Middle frontal gyrus (tissue), 1 donor: ENCODE measurements around the gene CD58.

Source experiments
- DNase-seq: peaks from one replicate; pipeline ENCODE4 v3.0.0-alpha.2; 2015; ENCODE audit warnings: low spot score; ENCODE audit errors: extremely low spot score

The CD58 gene

DNA sequence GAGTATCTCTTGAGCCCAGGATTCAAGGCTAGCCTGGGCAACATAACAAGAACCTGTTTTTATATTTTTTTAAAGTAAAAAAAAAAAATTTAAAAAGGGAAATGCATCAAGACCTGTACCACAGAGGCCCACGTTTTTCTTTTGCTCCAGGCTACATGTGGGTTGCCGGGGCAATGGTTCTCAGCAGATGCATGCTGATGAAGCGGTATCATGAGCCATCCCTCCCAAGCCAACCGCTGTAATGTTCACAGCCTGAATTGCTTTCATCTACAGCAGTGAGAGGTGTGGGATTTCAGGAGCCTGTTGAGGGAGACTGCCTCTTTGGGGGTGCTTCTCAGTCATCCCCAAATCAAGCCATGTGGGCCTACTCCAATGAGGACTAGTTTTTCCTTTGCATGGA is 60.5 kb downstream of the CD58 start:
- DNase-seq = no peak

DNA sequence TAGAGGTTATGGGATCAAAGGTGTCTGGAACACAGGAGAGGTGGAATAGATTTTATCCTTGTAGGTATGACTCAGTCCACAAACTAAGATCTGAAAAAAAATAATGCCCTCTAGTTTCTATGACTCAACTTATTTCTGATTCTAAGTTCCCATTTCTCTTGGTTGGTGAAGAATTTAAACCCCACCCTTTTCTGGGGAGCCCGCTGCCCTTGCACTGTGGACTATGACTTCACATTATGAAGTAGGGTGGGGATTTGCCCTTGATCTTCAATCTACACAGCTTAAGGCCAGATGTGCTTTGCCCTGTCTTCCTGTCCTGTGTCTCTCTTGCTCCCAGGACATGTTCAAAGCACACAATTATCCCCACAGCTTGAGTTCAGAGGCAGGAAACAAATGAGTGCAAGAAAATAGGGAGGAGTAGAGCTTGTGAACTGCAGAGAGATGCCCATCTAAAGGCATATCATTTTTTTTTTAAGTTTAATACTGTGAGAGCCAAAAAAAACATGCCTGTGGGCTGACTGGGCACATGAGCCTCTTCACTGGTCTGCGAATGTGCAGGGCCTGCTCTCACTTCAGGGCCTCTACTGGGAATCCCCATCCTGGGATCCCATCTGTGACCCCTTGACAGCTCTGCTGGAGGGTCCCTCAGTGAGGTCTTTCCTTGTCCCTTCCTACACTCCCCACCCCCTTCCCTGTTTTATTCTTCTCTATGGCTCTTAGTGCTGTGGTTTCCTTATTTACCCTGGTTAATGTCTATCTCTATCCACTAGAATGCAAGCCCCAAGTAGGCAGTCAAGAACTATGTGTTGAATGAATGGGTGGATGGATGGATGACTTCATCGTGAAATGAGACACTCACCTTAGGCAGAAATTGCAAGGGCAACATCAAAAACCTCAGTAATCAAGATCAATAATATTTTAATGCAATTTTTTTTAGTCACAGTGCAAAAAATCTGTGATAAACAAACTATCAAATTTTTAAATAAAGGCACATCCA is 61.5 kb downstream of the CD58 start:
- DNase-seq = no peak

DNA sequence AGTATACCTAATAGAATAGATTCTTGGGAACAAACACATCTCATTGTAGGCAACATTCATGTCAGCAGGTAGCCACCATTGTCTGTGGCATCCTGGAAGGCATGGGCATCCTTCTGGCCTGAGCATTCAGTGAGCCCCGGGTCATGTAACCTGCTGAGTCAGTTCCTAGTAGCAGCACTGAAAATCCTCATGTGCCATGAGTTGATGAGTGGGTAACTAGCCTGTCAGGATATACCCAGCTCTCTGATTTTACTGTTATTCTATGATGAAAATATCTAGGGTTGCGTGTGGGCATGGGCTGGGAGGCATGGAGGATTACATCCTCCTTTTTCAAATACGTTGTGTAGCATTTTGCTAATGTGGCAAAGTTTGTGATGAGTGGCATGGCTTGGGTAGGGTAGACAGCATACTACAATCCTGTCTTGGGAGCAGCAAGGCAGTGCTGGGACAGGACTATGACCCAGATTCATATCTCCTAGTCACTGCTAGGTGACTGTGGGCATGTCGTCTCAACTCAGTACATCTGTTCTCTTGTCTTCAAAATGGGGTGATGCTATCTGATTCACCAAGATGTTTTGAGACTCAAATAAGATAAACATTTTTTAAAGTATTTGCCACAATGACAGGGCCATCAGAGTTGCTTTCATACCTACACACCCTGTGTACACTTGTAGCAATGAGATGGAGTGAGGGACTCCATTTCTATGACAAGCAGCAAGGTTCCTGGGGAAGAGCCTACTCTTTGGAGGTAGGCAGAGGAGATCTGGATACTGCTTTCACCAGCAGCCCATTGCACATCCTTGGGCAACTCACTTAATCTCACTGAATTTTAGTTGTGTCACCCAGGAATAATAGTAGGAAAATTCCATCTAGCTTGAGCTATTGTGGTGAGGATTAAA is 62.5 kb downstream of the CD58 start:
- no peak for DNase-seq

DNA sequence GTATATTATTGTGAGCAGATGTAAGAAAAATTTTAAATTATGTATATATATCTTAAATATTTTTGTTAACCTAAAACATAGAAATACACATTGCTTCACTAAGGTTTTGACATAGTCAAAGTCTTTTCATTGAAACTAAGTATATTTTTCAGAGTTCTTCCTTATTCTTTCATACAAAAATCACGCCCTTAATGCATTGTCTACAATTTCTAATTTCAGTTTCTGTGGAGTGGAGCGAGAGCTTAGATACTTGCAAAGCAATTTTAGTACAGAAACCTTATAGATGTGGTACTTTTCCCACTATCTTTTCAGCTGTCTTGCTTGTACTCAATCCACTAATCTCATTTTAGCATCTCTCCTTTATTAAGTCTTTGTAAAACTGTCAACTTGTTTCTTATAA is 63.2 kb downstream of the CD58 start:
- DNase-seq = no peak

DNA sequence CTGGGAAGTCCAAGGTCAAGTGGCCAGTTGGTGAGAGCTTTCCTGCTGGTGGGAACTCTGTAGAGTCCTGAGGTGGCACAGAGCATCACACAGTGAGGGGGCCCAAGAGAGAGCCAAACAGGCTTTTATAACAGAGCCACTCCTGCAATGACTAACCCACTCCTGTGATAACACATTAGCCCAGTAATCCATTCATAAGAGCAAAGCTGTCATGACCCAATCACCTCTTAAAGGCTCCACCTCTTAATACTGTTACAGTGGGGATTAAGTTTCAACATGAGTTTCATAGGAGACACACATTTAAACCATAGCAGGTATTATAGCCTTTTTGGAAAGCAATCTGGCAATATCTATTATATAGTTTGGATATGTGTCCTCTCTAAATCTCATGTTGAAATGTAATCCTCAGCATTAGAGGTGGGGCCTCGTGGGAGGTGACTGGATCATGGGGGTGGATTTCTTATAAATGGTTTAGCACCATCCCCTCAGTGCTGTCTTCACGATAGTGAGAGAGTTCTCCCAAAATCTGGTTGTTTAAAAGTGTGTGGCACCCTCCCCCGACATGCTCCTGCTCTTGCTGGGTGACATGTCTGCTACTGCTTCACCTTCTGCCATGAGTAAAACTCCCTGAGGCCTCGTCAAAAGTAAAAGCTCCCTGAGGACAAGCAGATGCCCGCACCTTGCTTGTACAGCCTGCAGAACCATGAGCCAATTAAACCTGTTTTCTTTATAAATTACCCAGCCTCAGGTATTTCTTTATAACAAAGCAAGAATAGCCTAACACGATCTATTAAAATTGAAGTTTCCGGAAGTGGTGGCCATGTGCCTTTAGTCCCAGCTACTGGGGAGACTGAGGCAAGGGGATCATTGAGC is 64.5 kb downstream of the CD58 start:
- no peak for DNase-seq

DNA sequence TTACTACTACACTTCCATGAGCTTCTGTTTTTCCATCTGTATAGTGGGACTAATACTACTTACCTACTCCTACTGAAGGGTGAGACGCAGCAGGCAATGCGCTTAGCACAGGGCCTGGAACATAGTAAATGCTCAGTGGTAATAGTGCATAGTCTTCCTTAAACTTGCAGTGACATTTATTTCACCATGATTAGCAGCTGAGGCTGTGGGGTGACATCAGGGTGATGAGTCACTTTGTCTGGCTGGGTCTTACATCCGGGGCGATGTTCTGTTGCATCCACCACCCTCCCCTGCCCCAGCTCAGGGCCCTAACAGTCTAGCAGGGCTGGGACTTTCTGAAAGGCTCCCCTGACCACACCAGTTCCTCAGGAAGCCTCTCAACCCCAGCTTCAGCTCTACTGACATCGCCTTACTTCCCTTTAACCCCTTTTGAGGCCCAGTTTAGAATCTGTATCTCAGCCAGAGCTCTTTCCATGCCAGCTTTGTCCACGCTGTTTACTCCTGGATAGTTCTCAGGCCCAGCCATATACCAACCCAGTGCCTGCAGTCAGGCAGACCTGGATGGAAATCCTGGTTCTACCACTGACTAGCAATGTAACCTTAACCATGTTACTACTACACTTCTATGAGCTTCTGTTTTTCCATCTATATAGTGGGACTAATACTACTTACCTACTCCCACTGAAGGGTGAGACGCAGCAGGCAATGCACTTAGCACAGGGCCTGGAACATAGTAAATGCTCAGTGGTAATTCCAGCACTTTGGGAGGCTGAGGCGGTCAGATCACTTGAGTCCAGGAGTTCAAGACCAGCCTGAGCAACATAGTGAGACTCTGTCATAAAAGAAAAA is 66.3 kb downstream of the CD58 start:
- no peak for DNase-seq

DNA sequence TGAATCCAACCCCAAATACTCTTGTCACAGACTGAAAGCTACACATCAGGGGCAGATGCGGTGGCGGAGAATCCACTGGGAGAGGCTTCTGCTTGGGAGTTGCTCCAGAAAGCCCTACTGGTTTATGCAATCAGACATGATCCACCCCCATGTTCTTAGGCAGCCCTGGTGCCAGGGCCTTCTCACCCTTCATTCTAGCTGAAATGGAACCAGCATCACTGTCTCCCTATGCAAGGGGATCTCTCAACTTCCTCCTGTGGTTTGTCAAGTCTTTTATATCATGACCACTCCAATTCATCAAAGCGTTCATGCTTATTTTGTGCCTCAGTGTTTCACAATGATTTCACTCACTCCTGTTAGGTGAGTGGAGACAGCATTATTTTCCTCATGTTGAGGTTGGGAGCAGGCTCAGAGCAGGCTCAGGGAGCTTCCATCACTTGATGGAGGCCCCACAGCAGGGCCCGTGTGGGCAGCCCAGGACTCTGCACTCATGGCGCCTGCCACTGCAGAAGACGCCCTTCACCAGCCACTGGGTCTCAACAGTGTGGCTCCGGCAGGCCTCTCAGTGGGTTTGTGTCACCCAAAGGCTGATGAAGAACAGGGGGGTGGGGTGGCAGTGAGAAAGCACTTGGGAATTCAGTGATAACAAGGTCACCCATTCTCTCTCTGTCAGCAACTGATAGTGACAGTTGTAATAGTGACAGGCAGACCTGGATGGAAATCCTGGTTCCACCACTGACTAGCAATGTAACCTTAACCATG is 67.1 kb downstream of the CD58 start:
- no peak for DNase-seq

DNA sequence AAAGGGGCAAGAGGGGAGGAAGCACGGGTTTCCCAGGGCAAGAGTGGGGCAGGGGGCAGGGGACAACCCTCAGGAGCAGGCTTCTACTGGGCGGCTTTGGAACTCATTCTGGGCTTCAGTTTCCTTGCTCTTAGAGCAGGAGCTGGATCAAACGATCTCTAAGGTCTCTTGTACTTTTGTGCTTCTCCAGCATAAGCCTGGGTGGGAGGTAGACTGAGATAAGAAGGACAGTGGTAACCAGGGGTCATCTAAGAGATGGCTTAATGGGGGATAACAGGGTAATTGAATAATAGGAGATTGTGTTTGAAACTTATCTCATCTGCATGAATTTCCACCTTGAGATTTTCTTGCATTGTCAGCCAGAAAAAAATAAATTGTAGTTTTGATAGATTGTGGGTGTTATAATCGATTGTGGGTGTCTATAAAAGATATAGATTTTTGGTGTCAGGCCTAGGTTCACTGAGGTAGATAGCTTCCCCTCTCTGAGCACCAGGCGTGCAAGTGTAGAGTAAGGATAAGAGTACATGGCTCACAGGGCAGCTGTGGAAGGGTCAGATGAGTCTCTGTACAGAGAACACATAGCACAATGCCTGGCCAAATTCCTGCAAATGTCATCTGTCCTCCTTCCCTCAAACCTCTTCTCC is 68.0 kb downstream of the CD58 start:
- DNase-seq = no peak

DNA sequence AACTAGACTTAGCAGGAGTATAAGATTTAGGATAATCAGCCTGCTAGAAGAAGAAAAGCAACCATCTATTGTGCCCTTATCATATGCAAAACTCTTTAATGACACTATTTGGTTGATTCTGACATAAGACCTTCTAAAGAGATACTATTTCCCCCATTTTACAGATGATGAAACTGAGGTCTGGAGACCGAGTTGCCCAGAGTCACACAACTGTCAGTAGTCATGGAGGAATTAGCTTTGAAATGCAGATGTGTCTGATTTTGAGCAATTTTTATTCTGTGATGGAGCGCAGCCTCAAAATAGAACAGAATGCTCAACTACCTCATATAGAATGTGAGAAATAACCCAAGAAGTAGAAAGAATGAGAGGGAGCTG is 69.0 kb downstream of the CD58 start:
- no peak for DNase-seq

DNA sequence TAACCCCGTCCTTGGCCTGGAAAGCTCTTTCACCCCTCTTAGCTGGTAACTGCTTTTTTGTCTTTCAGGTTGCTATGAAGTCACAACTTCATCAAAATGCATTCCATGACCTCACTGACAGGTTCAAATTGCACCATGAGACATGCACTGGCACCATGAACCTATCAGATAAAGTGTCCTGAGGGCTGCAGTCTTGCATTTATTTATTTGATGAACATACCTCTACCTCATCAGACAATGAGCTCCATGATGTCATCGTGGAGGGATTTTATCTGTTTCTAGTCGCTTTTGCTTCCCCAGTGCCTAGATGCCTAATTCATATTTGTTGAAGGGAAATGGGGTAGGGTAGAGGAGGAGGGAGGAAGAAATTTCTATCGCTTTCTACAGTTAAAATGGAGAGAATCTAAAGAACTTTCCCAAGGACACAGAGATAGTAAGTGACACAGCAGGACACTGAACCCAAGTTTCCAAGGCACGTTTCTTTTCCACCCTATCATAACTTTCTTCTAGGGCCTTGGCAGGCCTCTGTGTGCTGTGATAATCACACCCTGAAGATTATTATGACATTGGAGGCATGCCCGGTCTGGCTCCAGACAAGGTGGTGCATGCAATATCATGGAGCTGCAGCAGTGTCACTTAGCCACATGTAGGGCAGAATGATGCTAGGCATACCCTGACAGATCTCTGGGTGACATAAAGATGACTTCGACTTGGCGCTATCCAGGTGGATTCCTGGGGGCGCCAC is 69.5 kb downstream of the CD58 start:
- no peak for DNase-seq

DNA sequence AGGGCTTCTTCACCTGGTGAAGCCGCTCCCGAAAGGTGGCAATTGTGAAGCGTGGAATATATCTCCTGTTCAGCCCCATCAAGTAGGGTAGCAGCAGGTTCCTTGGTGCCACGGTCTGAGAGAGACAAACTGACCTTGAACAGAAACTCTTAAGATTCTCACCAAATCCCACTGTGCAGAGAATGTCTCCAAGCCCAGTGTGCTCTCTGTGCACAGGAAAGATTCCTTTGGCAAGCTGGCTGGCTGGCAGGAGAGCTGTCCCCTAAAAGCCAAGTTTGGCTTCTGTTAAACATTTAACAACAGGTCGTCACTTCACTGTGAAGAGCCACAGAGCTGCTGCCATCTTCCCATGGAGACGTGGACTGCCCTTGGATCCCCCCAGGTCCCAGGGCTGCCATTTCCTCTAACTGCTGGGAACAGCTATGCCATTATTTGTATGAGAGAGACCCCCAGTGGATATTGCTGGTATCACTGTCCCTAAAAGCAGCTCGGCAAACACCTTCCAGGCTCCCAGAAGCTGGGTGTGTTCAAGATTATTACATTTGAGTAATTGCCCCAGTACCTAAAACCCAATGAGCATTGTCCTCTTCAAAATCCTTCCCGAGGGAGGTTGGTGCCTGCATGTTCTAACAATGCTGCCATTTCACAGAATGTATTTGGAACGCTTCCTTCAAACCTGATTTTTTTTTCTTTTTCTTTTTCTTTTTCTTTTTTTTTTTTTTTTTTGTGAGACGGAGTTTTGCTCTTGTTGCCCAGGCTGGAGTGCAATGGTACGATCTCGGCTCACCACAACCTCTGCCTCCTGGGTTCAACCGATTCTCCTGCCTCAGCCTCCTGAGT is 71.8 kb downstream of the CD58 start:
- peak; percentile 42 for DNase-seq

DNA sequence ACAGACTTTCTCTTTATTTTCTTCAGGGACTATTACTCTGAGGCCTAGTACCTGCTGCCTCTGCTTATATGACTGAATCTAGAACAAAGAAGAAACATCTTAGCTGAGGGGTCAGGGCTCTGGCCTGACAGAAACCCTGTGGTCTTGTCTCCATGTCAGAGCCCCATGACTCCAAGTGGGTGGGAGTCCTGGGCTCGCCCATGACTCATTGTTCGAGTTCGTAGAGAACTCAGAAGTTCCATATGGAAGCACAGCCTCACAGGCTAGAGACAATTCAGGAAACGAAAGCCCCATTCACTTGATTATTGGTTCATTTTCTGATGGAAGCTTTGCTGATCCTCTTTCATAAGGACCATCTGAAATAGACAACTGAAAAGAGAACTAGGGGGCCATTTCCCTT is 73.2 kb downstream of the CD58 start:
- no peak for DNase-seq

DNA sequence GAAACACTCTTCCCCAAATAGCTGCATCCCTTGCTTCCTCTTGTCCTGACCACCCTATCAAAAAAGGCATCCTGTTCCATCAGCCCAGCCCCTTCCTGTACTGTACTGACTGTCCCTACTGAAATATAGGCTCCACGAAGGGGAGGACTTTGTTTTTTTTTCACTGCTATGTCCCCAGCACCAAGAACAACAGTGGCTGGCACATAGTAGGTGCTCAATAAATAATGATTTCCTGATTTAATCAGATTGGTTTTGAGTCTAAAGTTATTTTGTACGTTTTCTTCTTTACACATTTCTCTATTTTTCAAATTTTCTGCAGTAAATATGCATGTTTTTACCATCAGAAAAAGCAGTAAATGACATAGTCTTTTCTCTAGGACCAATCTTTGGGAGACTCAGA is 73.9 kb downstream of the CD58 start:
- DNase-seq = no peak

DNA sequence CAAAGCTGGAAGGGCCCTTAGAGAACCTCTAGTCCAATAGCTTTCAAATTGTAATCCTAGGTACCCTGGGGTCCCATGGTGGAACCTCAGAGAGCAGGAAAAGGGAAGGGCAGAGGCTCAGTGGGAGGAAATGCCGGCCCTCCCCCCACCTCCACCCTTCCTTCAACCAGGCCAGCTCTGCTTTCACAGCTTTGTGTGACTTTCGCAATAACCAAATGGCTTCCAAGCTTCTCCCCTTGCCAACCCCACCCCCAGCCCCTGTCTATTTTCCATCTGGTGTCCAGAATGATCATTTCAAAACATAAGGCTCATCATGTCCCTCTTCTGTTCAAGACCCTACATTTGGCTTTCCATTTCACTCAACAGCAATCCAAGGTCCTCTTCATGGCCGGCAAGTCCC is 74.4 kb downstream of the CD58 start:
- no peak for DNase-seq

DNA sequence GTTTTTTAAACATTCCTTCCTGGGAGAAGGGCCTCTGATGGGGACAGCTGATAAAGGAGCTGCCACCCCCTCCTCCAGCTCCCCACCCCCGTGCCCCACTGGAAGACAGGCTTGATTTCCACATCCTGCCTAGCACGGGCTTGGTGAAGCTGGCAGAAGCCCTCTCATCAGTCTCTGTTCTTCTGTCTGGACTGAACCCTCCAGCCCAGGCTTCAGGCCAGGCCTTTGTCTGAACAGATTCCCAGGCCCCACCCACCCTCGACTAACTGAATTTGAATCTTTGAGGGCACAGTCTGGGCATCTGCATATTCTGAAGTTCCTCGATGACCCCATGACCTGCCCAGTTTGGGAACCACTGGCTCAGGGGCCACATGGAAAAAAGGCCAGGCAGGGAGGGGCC is 75.3 kb downstream of the CD58 start:
- no peak for DNase-seq

DNA sequence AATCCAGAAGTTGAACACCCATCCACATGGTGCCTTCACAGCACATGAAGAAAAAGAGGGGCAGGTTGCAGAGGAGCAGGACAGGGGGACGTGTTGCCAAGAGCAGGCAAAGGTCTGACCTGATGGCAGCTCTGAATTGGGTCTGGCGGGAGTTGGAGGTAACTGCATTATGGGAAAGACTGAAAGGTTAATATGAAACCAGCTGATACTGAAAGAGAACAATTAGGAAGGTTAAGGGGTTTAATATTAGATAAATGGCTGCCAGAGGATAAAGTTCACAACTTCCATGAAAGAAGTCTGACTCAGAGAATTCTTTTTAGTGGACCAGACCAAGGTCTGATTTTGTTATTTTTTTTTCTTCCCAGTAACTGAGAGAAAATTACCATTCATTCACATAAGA is 76.1 kb downstream of the CD58 start:
- DNase-seq = no peak

DNA sequence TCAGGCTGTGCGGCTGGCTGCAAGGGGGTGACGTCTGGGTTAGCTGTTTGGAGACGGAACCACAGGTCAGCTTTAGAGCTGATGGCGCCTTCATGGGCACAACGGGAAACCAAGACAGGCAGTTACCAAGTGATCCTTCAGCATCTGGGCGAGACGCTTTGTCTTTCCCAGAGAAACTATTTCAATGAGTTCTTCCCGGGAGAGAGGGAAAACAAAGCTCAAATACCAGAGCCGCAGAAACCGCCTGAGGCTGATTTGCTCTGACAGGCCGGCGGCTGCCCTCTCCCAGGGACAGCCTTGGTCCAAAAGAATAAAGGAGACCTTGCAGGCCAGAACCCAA is 76.5 kb downstream of the CD58 start:
- DNase-seq = no peak
